Skeletal muscle satellite cell (primary cell): Measurements from ENCODE around the gene NSG2.
"Not testable (repeated sequence)": the region's sequence is repeated elsewhere in the genome, so short reads cannot be mapped to it uniquely, and the experiment has no call there.

Experiments used
- H3K27me3 ChIP-seq: 2 replicates; pipeline ENCODE4 v1.7.0; 2013; ENCODE audit warnings: low read length; ENCODE audit not compliant: control insufficient read depth, insufficient read depth
- H3K36me3 ChIP-seq: 2 replicates; pipeline ENCODE4 v1.7.0; 2013; ENCODE audit warnings: mild to moderate bottlenecking, control low read depth, low read length; ENCODE audit not compliant: insufficient read depth
- H3K4me1 ChIP-seq: 2 replicates; pipeline ENCODE4 v1.7.0; 2013; ENCODE audit warnings: low read length; ENCODE audit not compliant: control insufficient read depth, insufficient read depth
- H3K4me2 ChIP-seq: 2 replicates; pipeline ENCODE4 v1.7.0; 2013; ENCODE audit warnings: mild to moderate bottlenecking, low read length
- H3K4me3 ChIP-seq: 2 replicates; pipeline ENCODE4 v1.7.0; 2013; ENCODE audit warnings: low read length
- H3K9ac ChIP-seq: 2 replicates; pipeline ENCODE4 v1.7.0; 2013; ENCODE audit warnings: mild to moderate bottlenecking, low read depth, low read length, moderate library complexity
- H3K9me3 ChIP-seq: replicated peaks from 2 replicates; pipeline ENCODE4 v1.7.0; 2013; ENCODE audit warnings: mild to moderate bottlenecking, control low read depth, low read length

Gene NSG2

GRCh38 chr5:174145091-174145490 is 99.6 kb downstream of the NSG2 start:
- Histone ChIP-seq H3K9me3 (no peaks in the 10 kb centered on the region), H3K4me2 (no peak overlapping the region), H3K27me3 (no peaks in the 10 kb centered on the region), H3K4me1 (no peaks in the 10 kb centered on the region), H3K36me3 (no peaks in the 10 kb centered on the region), H3K4me3 (no peak overlapping the region), H3K9ac (no peak overlapping the region)

GRCh38 chr5:174145821-174146220 is 100.3 kb downstream of the NSG2 start:
- Histone ChIP-seq H3K4me3 (no peak overlapping the region), H3K36me3 (no peaks in the 10 kb centered on the region), H3K9me3 (no peaks in the 10 kb centered on the region), H3K4me1 (no peaks in the 10 kb centered on the region), H3K27me3 (no peaks in the 10 kb centered on the region), H3K4me2 (no peak overlapping the region), H3K9ac (no peak overlapping the region)

- Histone ChIP-seq H3K4me3 (no peak overlapping the region), H3K27me3 (no peaks in the 10 kb centered on the region), H3K9me3 (no peaks in the 10 kb centered on the region), H3K4me1 (no peaks in the 10 kb centered on the region), H3K36me3 (no peaks in the 10 kb centered on the region), H3K9ac (no peak overlapping the region), H3K4me2 (no peak overlapping the region)
Observed at GRCh38 chr5:174146556-174146955, 101.0 kb downstream of the NSG2 start.

GRCh38 chr5:174147012-174147411 is 101.5 kb downstream of the NSG2 start:
- H3K4me2 ChIP-seq, H3K4me1 ChIP-seq, H3K4me3 ChIP-seq, H3K36me3 ChIP-seq, H3K27me3 ChIP-seq, H3K9me3 ChIP-seq, H3K9ac ChIP-seq: not testable (repeated sequence)

GRCh38 chr5:174147551-174147950 is 102.0 kb downstream of the NSG2 start:
- H3K36me3 ChIP-seq: no peaks in the 10 kb centered on the region
- H3K4me2 ChIP-seq: no peak overlapping the region
- H3K27me3 ChIP-seq: no peaks in the 10 kb centered on the region
- H3K4me1 ChIP-seq: no peaks in the 10 kb centered on the region
- no peak overlapping the region for H3K9ac ChIP-seq
- no peaks in the 10 kb centered on the region for H3K9me3 ChIP-seq
- no peak overlapping the region for H3K4me3 ChIP-seq

GRCh38 chr5:174148721-174149120 is 103.2 kb downstream of the NSG2 start:
- Histone ChIP-seq H3K9me3 (no peaks in the 10 kb centered on the region), H3K4me2 (no peak overlapping the region), H3K4me3 (no peak overlapping the region), H3K27me3 (no peaks in the 10 kb centered on the region), H3K9ac (no peak overlapping the region), H3K4me1 (no peaks in the 10 kb centered on the region), H3K36me3 (no peaks in the 10 kb centered on the region)

GRCh38 chr5:174149426-174149825 is 103.9 kb downstream of the NSG2 start:
- Histone ChIP-seq H3K4me3 (no peak overlapping the region), H3K9ac (no peak overlapping the region), H3K4me1 (no peaks in the 10 kb centered on the region), H3K27me3 (no peaks in the 10 kb centered on the region), H3K9me3 (no peaks in the 10 kb centered on the region), H3K36me3 (no peaks in the 10 kb centered on the region), H3K4me2 (no peak overlapping the region)

GRCh38 chr5:174149989-174150388 is 104.5 kb downstream of the NSG2 start:
- H3K36me3 ChIP-seq: no peaks in the 10 kb centered on the region
- no peak overlapping the region for H3K4me2 ChIP-seq

GRCh38 chr5:174151599-174152181 is 106.2 kb downstream of the NSG2 start:
- Histone ChIP-seq H3K4me1 (no peaks in the 10 kb centered on the region), H3K4me3 (no peak overlapping the region), H3K9ac (no peak overlapping the region), H3K27me3 (no peaks in the 10 kb centered on the region), H3K9me3 (no peaks in the 10 kb centered on the region), H3K4me2 (no peak overlapping the region), H3K36me3 (no peaks in the 10 kb centered on the region)

More at GRCh38 chr5:174149989-174150388, 104.5 kb downstream of the NSG2 start:
- no peaks in the 10 kb centered on the region for H3K4me1 ChIP-seq
- no peaks in the 10 kb centered on the region for H3K27me3 ChIP-seq
- no peak overlapping the region for H3K4me3 ChIP-seq
- H3K9me3 ChIP-seq: no peaks in the 10 kb centered on the region
- H3K9ac ChIP-seq: no peak overlapping the region

- Histone ChIP-seq H3K4me2 (no peak overlapping the region), H3K9ac (no peak overlapping the region), H3K4me3 (no peak overlapping the region), H3K27me3 (no peaks in the 10 kb centered on the region), H3K36me3 (no peaks in the 10 kb centered on the region), H3K9me3 (no peaks in the 10 kb centered on the region), H3K4me1 (no peaks in the 10 kb centered on the region)
Observed at GRCh38 chr5:174154559-174154958, 109.1 kb downstream of the NSG2 start.

- Histone ChIP-seq H3K9ac (no peak overlapping the region), H3K27me3 (no peaks in the 10 kb centered on the region), H3K4me3 (no peak overlapping the region), H3K36me3 (no peaks in the 10 kb centered on the region), H3K9me3 (no peaks in the 10 kb centered on the region), H3K4me1 (no peaks in the 10 kb centered on the region), H3K4me2 (no peak overlapping the region)
Observed at GRCh38 chr5:174155281-174155680, 109.8 kb downstream of the NSG2 start.

- no peak overlapping the region for H3K4me2 ChIP-seq
- H3K4me3 ChIP-seq: no peak overlapping the region
- no peaks in the 10 kb centered on the region for H3K36me3 ChIP-seq
- no peaks in the 10 kb centered on the region for H3K4me1 ChIP-seq
- no peaks in the 10 kb centered on the region for H3K9me3 ChIP-seq
- H3K27me3 ChIP-seq: no peaks in the 10 kb centered on the region
- no peak overlapping the region for H3K9ac ChIP-seq
Observed at GRCh38 chr5:174155706-174156105, 110.2 kb downstream of the NSG2 start.
